ENCODE measurements around the gene CCDC13. TPM values are rescaled to one million over a fixed set of nuclear protein-coding genes. Genes with fewer than 3 reads are reported as not detected.

The CCDC13 gene
- total RNA-seq, 1 donor from 2014 or later = 1.0 TPM

GRCh38 chr3:42749753-42750231 is 23.3 kb downstream of the CCDC13 start:
- H3K27ac Mint-ChIP-seq (ENCODE audit: unreplicated experiment) = no peak overlapping the region
- no peaks in the 10 kb centered on the region for H3K36me3 Mint-ChIP-seq (ENCODE audit: unreplicated experiment)
- peak; percentile 27 for TF ChIP-seq CTCF (IDR thresholded peaks at IDR 0.05; ENCODE audit: partially characterized antibody, unreplicated experiment)
- peak; percentile 30 for DNase-seq
- peaks cover 2% of the 10 kb centered on the region for H3K27me3 Mint-ChIP-seq (ENCODE audit: unreplicated experiment)
- no peaks in the 10 kb centered on the region for H3K4me1 Mint-ChIP-seq (ENCODE audit: low read depth, unreplicated experiment)
- H3K9me3 Mint-ChIP-seq (ENCODE audit: unreplicated experiment) = no peaks in the 10 kb centered on the region
- H3K4me3 Mint-ChIP-seq (ENCODE audit: unreplicated experiment) = no peak overlapping the region

GRCh38 chr3:42749025-42749752 is 23.9 kb downstream of the CCDC13 start:
- Mint-ChIP-seq H3K36me3 (ENCODE audit: unreplicated experiment) (no peaks in the 10 kb centered on the region), H3K4me3 (ENCODE audit: unreplicated experiment) (no peak overlapping the region), H3K4me1 (ENCODE audit: low read depth, unreplicated experiment) (no peaks in the 10 kb centered on the region), H3K9me3 (ENCODE audit: unreplicated experiment) (no peaks in the 10 kb centered on the region), H3K27me3 (ENCODE audit: unreplicated experiment) (peaks cover 2% of the 10 kb centered on the region), H3K27ac (ENCODE audit: unreplicated experiment) (no peak overlapping the region)
- no peak for DNase-seq
- TF ChIP-seq CTCF (IDR thresholded peaks at IDR 0.05; ENCODE audit: partially characterized antibody, unreplicated experiment) = no peak

GRCh38 chr3:42747581-42747980 is 25.5 kb downstream of the CCDC13 start:
- Mint-ChIP-seq H3K9me3 (ENCODE audit: unreplicated experiment) (no peaks in the 10 kb centered on the region), H3K4me1 (ENCODE audit: low read depth, unreplicated experiment) (no peaks in the 10 kb centered on the region), H3K27me3 (ENCODE audit: unreplicated experiment) (no peaks in the 10 kb centered on the region), H3K4me3 (ENCODE audit: unreplicated experiment) (no peak overlapping the region), H3K36me3 (ENCODE audit: unreplicated experiment) (no peaks in the 10 kb centered on the region), H3K27ac (ENCODE audit: unreplicated experiment) (no peak overlapping the region)
- no peak for TF ChIP-seq CTCF (IDR thresholded peaks at IDR 0.05; ENCODE audit: partially characterized antibody, unreplicated experiment)
- no peak for DNase-seq

- H3K27ac Mint-ChIP-seq (ENCODE audit: unreplicated experiment) = no peak overlapping the region
- no peak for DNase-seq
- H3K4me1 Mint-ChIP-seq (ENCODE audit: low read depth, unreplicated experiment) = no peaks in the 10 kb centered on the region
- no peaks in the 10 kb centered on the region for H3K27me3 Mint-ChIP-seq (ENCODE audit: unreplicated experiment)
- H3K9me3 Mint-ChIP-seq (ENCODE audit: unreplicated experiment) = no peaks in the 10 kb centered on the region
- TF ChIP-seq CTCF (IDR thresholded peaks at IDR 0.05; ENCODE audit: partially characterized antibody, unreplicated experiment) = no peak
- H3K4me3 Mint-ChIP-seq (ENCODE audit: unreplicated experiment) = no peak overlapping the region
- no peaks in the 10 kb centered on the region for H3K36me3 Mint-ChIP-seq (ENCODE audit: unreplicated experiment)
Observed at GRCh38 chr3:42746455-42747450, 26.3 kb downstream of the CCDC13 start.
